Measurements from ENCODE around the gene ALPL.

GRCh38 chr1:21605964-21606705 is 96.9 kb downstream of the ALPL start:
- TF ChIP-seq CTCF (IDR thresholded peaks at IDR 0.05; ENCODE audit: poor library complexity, severe bottlenecking) (no peak), POLR2AphosphoS5 (IDR thresholded peaks at IDR 0.05) (no peak), EZH2 (IDR thresholded peaks at IDR 0.05; ENCODE audit: borderline replicate concordance, insufficient read depth, low read length, poor library complexity, severe bottlenecking) (no peak), EP300 (conservative IDR thresholded peaks at IDR 0.05; ENCODE audit: poor library complexity, severe bottlenecking) (no peak), RAD21 (conservative IDR thresholded peaks at IDR 0.05) (no peak), SMC3 (conservative IDR thresholded peaks at IDR 0.05; ENCODE audit: poor library complexity) (no peak), REST (IDR thresholded peaks at IDR 0.05; ENCODE audit: borderline replicate concordance) (no peak)

All from neural cell (in vitro differentiated cells).